GM21360 (cell line): ENCODE results near the gene MYO5A.
A peak's percentile ranks its signal among the peaks of the same experiment; 100 is the strongest.
"Not testable (repeated sequence)": the region's sequence is repeated elsewhere in the genome, so short reads cannot be mapped to it uniquely, and the experiment has no call there.

Experiments
- ATAC-seq: cut with Tn5 transposase; IDR thresholded peaks from one replicate; pipeline ENCODE4 v1.9.1; 2021; ENCODE audit warnings: mild to moderate bottlenecking, moderate library complexity; ENCODE audit not compliant: unreplicated experiment

Gene MYO5A

GRCh38 chr15:52295421-52296001 is 233.2 kb downstream of the MYO5A start, which contains the start of gene MYO5C:
TSS of gene MYO5C (minus strand) at chr15:52295804. CDS start at chr15:52295636, 168 bp downstream.
- ATAC-seq = no peak

GRCh38 chr15:52294881-52295420 is 233.7 kb downstream of the MYO5A start:
- ATAC-seq = no peak

- no peak for ATAC-seq
Observed at GRCh38 chr15:52292780-52293392, 235.8 kb downstream of the MYO5A start.

GRCh38 chr15:52291204-52291603 is 237.5 kb downstream of the MYO5A start:
- no peak for ATAC-seq

GRCh38 chr15:52290800-52291199 is 237.9 kb downstream of the MYO5A start:
- no peak for ATAC-seq

- ATAC-seq = peak; percentile 60
Observed at GRCh38 chr15:52290329-52290728, 238.4 kb downstream of the MYO5A start.

GRCh38 chr15:52289629-52290081 is 239.0 kb downstream of the MYO5A start:
- ATAC-seq = no peak

GRCh38 chr15:52288986-52289385 is 239.7 kb downstream of the MYO5A start:
- ATAC-seq = no peak

- no peak for ATAC-seq
Observed at GRCh38 chr15:52288051-52288942, 240.4 kb downstream of the MYO5A start.

GRCh38 chr15:52287114-52287513 is 241.6 kb downstream of the MYO5A start:
- ATAC-seq = no peak

GRCh38 chr15:52285941-52286340 is 242.7 kb downstream of the MYO5A start:
- not testable (repeated sequence) for ATAC-seq

GRCh38 chr15:52284164-52284563 is 244.5 kb downstream of the MYO5A start:
- ATAC-seq = no peak

GRCh38 chr15:52283281-52283680 is 245.4 kb downstream of the MYO5A start:
- no peak for ATAC-seq

- no peak for ATAC-seq
Observed at GRCh38 chr15:52282418-52282817, 246.3 kb downstream of the MYO5A start.

GRCh38 chr15:52281085-52282035 is 247.3 kb downstream of the MYO5A start:
- no peak for ATAC-seq

- no peak for ATAC-seq
Observed at GRCh38 chr15:52280326-52281084, 248.2 kb downstream of the MYO5A start.

- ATAC-seq = no peak
Observed at GRCh38 chr15:52278636-52279367, 249.9 kb downstream of the MYO5A start.

GRCh38 chr15:52278135-52278534 is 250.5 kb downstream of the MYO5A start:
- no peak for ATAC-seq

GRCh38 chr15:52277575-52277974 is 251.1 kb downstream of the MYO5A start:
- ATAC-seq = no peak
